ENCODE data around the gene TUSC2. TPM values are rescaled to one million over a fixed set of nuclear protein-coding genes. Genes with fewer than 3 reads are reported as not detected.

The TUSC2 gene
- total RNA-seq, 1 donor from 2014 or later, result 16.9 TPM

DNA sequence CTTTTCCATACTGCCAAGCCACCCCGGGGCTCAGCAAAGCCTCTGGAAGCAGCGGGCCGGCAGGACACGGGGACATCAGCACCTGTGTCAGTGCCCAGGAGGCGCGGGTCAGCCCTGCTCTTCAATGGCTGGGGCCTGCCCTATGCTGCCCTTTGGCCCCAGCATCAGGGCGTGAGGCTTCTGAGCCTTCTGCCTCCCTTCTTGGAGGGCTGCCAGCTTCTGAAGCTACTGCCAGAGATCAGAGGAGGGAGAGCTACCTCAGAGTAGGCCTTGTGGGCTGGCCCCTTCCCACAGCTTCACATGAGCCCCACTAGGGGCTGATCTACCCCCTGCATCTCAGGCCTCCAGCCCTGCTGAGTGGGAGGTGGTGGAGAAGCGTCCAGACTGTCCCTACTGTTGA lies 44.3 kb upstream of the TUSC2 start:
- Mint-ChIP-seq H3K4me3 (ENCODE audit: unreplicated experiment) (no peak overlapping the region), H3K27me3 (ENCODE audit: unreplicated experiment) (peaks cover 8% of the 10 kb centered on the region), H3K9me3 (ENCODE audit: unreplicated experiment) (no peaks in the 10 kb centered on the region), H3K27ac (ENCODE audit: unreplicated experiment) (no peak overlapping the region), H3K4me1 (ENCODE audit: unreplicated experiment) (no peaks in the 10 kb centered on the region), H3K36me3 (ENCODE audit: unreplicated experiment) (no peaks in the 10 kb centered on the region)
- TF ChIP-seq, protein P1, sequence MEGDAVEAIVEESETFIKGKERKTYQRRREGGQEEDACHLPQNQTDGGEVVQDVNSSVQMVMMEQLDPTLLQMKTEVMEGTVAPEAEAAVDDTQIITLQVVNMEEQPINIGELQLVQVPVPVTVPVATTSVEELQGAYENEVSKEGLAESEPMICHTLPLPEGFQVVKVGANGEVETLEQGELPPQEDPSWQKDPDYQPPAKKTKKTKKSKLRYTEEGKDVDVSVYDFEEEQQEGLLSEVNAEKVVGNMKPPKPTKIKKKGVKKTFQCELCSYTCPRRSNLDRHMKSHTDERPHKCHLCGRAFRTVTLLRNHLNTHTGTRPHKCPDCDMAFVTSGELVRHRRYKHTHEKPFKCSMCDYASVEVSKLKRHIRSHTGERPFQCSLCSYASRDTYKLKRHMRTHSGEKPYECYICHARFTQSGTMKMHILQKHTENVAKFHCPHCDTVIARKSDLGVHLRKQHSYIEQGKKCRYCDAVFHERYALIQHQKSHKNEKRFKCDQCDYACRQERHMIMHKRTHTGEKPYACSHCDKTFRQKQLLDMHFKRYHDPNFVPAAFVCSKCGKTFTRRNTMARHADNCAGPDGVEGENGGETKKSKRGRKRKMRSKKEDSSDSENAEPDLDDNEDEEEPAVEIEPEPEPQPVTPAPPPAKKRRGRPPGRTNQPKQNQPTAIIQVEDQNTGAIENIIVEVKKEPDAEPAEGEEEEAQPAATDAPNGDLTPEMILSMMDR (IDR thresholded peaks at IDR 0.05), result no peak
- no peak for DNase-seq (ENCODE audit: extremely low spot score, unreplicated experiment)

DNA sequence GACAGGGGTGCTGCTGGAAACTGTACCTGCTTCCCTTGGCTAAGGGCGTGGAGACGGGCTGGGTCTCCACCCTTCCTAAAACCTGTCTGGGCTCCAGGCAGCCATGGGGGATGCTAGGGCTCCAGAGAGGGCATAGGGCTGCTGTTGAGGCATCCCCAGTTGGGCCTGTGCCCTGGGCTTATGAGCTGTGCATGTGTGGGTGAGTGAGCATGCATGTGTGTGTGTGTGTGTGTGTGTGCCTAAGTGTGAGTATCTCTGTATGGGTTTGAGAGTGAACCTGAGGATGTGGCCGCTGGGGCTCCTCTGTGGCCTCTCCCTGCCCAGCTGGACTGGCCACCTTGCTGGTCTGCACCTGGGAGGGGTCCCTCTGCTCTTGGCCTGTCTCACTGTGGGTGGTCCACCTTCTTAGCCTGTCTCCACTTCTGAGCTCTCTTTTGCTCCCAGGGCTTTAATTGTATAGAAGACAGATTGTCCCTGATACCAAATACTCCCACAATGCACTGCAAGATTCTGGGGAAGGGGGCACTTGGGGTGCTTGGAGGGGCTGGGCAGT lies 43.2 kb upstream of the TUSC2 start:
- Mint-ChIP-seq H3K4me1 (ENCODE audit: unreplicated experiment) (no peaks in the 10 kb centered on the region), H3K27ac (ENCODE audit: unreplicated experiment) (no peak overlapping the region), H3K36me3 (ENCODE audit: unreplicated experiment) (no peaks in the 10 kb centered on the region), H3K4me3 (ENCODE audit: unreplicated experiment) (no peak overlapping the region), H3K27me3 (ENCODE audit: unreplicated experiment) (peaks cover 8% of the 10 kb centered on the region), H3K9me3 (ENCODE audit: unreplicated experiment) (no peaks in the 10 kb centered on the region)
- TF ChIP-seq, protein P1 (IDR thresholded peaks at IDR 0.05), result no peak
- DNase-seq (ENCODE audit: extremely low spot score, unreplicated experiment), result no peak

DNA sequence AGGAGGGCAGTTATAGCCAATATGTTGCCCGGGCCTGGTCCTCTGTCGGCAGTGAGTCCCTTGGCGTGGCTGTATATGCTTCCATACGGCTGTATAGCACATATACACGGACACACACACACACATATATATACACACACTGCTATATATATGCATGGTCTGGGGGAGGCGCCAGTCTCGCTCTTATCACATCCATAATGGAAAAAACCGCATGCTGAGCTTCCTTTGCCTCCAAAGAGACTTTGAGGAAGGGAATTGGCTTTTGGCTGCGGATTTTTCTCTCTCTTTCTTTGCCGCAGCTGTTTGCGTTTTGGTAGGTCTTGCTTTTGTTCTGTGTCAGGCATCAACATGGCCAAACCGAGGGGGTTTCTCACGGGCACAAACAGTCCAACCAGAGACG lies 42.6 kb upstream of the TUSC2 start:
- Mint-ChIP-seq H3K4me1 (ENCODE audit: unreplicated experiment) (no peaks in the 10 kb centered on the region), H3K4me3 (ENCODE audit: unreplicated experiment) (no peak overlapping the region), H3K9me3 (ENCODE audit: unreplicated experiment) (no peaks in the 10 kb centered on the region), H3K36me3 (ENCODE audit: unreplicated experiment) (no peaks in the 10 kb centered on the region), H3K27ac (ENCODE audit: unreplicated experiment) (no peak overlapping the region), H3K27me3 (ENCODE audit: unreplicated experiment) (peaks cover 8% of the 10 kb centered on the region)
- TF ChIP-seq, protein P1 (IDR thresholded peaks at IDR 0.05), result peak; percentile 44
- no peak for DNase-seq (ENCODE audit: extremely low spot score, unreplicated experiment)

DNA sequence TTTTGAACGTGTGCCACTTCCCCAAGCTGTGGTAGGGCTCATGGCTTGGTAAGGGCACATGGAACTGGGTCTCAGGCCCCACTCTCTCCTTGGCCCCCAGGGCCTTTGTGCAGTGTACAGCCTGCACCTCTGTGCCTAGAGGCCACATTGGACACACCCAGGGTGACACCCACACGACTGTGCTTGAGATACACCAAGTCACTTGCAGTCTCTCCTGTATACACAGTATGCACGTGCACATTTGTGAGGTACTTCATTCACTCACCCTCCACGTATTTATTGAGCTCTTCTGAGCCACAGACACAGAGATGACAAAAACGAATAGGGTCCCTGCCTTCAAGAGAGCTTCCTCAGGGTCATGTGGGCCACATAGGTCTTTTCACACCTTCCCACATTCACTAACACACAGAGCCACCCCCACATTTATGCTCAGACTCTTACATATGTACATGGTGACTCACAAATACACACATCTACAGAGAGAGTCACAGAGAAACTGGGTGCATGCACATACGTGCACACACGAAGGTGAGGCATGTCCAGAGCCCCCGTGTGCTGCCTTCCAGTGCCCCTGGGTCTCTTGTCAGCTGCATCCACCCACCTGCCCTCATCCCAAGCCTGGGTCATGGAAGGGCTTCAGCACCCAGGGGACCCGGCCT lies 41.1 kb upstream of the TUSC2 start:
- H3K4me1 Mint-ChIP-seq (ENCODE audit: unreplicated experiment), result no peaks in the 10 kb centered on the region
- DNase-seq (ENCODE audit: extremely low spot score, unreplicated experiment), result no peak
- no peak overlapping the region for H3K27ac Mint-ChIP-seq (ENCODE audit: unreplicated experiment)
- no peak overlapping the region for H3K4me3 Mint-ChIP-seq (ENCODE audit: unreplicated experiment)
- peaks cover 8% of the 10 kb centered on the region for H3K27me3 Mint-ChIP-seq (ENCODE audit: unreplicated experiment)
- H3K9me3 Mint-ChIP-seq (ENCODE audit: unreplicated experiment), result no peaks in the 10 kb centered on the region
- no peaks in the 10 kb centered on the region for H3K36me3 Mint-ChIP-seq (ENCODE audit: unreplicated experiment)
- TF ChIP-seq, protein P1 (IDR thresholded peaks at IDR 0.05), result no peak

DNA sequence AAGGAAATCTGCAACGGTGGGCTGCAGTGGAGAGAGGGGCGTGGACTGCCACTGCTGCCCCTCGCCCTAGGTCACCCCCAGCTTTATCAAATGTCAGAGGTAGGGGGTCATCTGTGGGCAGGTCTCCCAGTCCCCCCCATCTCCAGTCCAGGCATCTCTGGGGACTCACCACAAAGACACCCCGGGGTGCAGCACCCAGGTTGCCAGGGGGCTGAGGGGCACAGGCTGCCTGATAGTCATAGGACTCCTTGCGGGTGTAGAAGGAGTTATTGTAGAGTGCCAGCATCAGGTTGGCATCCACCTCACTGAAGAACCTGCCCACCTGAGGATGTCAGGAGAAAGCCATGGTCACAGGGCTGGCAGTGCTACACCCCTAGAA lies 37.8 kb upstream of the TUSC2 start:
- Mint-ChIP-seq H3K27ac (ENCODE audit: unreplicated experiment) (no peak overlapping the region), H3K4me1 (ENCODE audit: unreplicated experiment) (no peaks in the 10 kb centered on the region), H3K4me3 (ENCODE audit: unreplicated experiment) (peak overlapping the region; percentile 71), H3K36me3 (ENCODE audit: unreplicated experiment) (no peaks in the 10 kb centered on the region), H3K27me3 (ENCODE audit: unreplicated experiment) (peaks cover 2% of the 10 kb centered on the region), H3K9me3 (ENCODE audit: unreplicated experiment) (no peaks in the 10 kb centered on the region)
- DNase-seq (ENCODE audit: extremely low spot score, unreplicated experiment), result no peak
- TF ChIP-seq, protein P1 (IDR thresholded peaks at IDR 0.05), result no peak

All from osteocyte (in vitro differentiated cells).